H1 (cell line): ENCODE data around the gene NUDCD2.

Source experiments
- BCL11A ChIP-seq, 2 experiments: IDR thresholded peaks; one replicate each; pipeline ENCODE4 v1.6.1; 2011; ENCODE audit warnings: low read depth in 2 of 2, low read length in 2 of 2, mild to moderate bottlenecking in 2 of 2
- CEBPB ChIP-seq: IDR thresholded peaks from 2 replicates; pipeline ENCODE4 v1.6.1; 2012; ENCODE audit warnings: low read depth, low read length
- CTCF ChIP-seq, 3 experiments: IDR thresholded peaks; 1 replicate in 2 of 3; 2 replicates in 1 of 3; pipeline versions ENCODE4 v1.5.1 to v1.6.1; 2011; ENCODE audit warnings: low read length in 3 of 3, mild to moderate bottlenecking in 3 of 3, inconsistent platforms in 2 of 3, low read depth in 1 of 3, moderate library complexity in 1 of 3; ENCODE audit not compliant: insufficient read depth in 1 of 3; ENCODE audit errors: control extremely low read depth in 1 of 3
- JUN ChIP-seq: IDR thresholded peaks from 2 replicates; pipeline ENCODE4 v1.6.1; 2011; ENCODE audit warnings: low read depth, mild to moderate bottlenecking, improper control_type of control experiment, low read length
- JUND ChIP-seq: IDR thresholded peaks from 2 replicates; pipeline ENCODE4 v1.6.1; 2011; ENCODE audit warnings: mild to moderate bottlenecking, improper control_type of control experiment, low read length
- MAFK ChIP-seq: IDR thresholded peaks from 2 replicates; pipeline ENCODE4 v1.6.1; 2012; ENCODE audit warnings: low read depth, mild to moderate bottlenecking, improper control_type of control experiment, low read length
- MAX ChIP-seq: IDR thresholded peaks from 2 replicates; pipeline ENCODE4 v1.6.1; 2012; ENCODE audit warnings: inconsistent platforms
- POLR2A ChIP-seq, 2 experiments: IDR thresholded peaks; 1 replicate in 1 of 2; 2 replicates in 1 of 2; pipeline ENCODE4 v1.6.1; 2011; ENCODE audit warnings: low read depth in 2 of 2, low read length in 2 of 2, mild to moderate bottlenecking in 2 of 2; ENCODE audit errors: control extremely low read depth in 1 of 2
- POU5F1 ChIP-seq: IDR thresholded peaks from 2 replicates; pipeline ENCODE4 v1.6.1; 2011; ENCODE audit warnings: low read depth, mild to moderate bottlenecking, low read length, moderate library complexity
- TBP ChIP-seq: IDR thresholded peaks from 2 replicates; pipeline ENCODE4 v1.6.1; 2011; ENCODE audit warnings: low read depth, low read length, improper control_type of control experiment
- YY1 ChIP-seq: IDR thresholded peaks from 2 replicates; pipeline ENCODE4 v1.6.1; 2011; ENCODE audit warnings: low read depth, mild to moderate bottlenecking, low read length

- TF ChIP-seq JUN (no peak), MAX (no peak), POU5F1 (no peak), BCL11A (IDR thresholded peaks at IDR 0.05; ENCODE audit: low read depth in 2 of 2, low read length in 2 of 2) (no peak), JUND (no peak), CTCF (IDR thresholded peaks at IDR 0.05; ENCODE audit: control extremely low read depth in 1 of 3, insufficient read depth in 1 of 3, low read depth in 1 of 3, low read length in 3 of 3) (no peak), MAFK (no peak), POLR2A (IDR thresholded peaks at IDR 0.05; ENCODE audit: control extremely low read depth in 1 of 2, low read depth in 2 of 2, low read length in 2 of 2) (no peak), CEBPB (no peak), YY1 (no peak), TBP (no peak)
Observed at GRCh38 chr5:163399923-163400322, 60.0 kb downstream of the NUDCD2 start.
